GM21515 (cell line): ENCODE measurements around the gene PACRGL.
"Not testable (repeated sequence)": the region's sequence is repeated elsewhere in the genome, so short reads cannot be mapped to it uniquely, and the experiment has no call there.

Experiments
- ATAC-seq: cut with Tn5 transposase; IDR thresholded peaks from one replicate; pipeline ENCODE4 v1.9.1; 2021; ENCODE audit not compliant: unreplicated experiment

The PACRGL gene

GRCh38 chr4:20723019-20723418 is 22.8 kb downstream of the PACRGL start:
- no peak for ATAC-seq

DNA sequence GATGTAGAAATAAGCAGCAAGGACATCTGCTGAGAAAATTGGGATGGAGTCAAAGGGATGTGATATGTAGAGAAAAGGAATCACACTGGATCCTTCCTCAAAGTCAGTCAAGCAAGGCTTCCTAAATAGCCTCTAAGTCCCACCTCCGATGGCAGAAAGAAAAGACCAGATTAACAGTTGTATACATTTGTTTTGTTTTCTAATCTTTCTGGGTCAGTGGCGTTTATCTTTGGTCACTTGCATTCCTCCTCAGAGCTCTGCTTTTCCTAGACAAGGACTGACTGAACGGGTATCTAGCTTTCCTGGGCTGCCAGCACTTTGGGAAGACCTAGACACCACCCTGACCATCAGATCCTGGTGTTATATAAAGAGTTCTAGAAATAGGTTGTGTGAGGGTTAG is 23.2 kb downstream of the PACRGL start:
- ATAC-seq = no peak

- no peak for ATAC-seq
These were observed 24.7 kb downstream of the PACRGL start for GRCh38 chr4:20724915-20725314.

GRCh38 chr4:20735931-20736330 is 35.7 kb downstream of the PACRGL start:
- ATAC-seq = no peak

- ATAC-seq = not testable (repeated sequence)
These were observed 45.7 kb downstream of the PACRGL start for GRCh38 chr4:20746000-20746399.

DNA sequence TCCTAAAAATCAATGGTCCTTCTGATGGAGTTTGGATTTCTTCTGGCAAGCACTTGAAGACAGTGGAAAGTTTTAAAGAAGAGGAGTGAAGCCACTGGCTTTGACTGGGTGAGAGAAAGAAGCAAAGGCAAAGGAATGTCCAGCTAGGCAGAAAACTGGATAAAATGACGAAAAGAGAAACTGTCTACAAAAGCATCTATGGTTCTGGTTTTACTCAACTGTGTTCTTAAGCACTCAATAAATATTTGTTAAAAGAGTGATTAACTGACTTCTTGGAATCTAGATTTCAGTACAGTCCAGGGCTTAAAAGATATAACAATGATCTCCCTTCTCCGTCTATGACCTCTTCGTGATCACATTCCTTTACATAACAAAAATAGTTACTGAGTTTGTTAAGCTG is 52.4 kb downstream of the PACRGL start:
- no peak for ATAC-seq

DNA sequence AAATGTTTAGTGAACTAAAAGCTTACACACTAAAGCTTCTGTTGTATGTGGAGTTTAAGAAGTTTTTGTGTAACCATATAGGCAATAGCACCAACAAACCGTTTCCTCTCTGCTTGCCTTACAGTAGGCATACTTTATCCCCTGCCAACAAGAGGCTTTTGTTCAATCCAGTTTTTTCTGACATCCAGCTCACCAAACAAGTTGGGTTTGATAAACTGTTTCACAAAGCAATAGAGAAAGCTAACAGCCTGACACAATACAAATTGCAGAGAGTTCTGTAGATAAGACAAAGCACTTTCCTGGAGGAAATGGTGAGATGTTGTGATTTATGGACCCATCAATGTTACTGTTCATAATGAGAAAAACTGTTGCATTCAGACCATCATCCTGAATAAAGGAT is 53.8 kb downstream of the PACRGL start:
- no peak for ATAC-seq

DNA sequence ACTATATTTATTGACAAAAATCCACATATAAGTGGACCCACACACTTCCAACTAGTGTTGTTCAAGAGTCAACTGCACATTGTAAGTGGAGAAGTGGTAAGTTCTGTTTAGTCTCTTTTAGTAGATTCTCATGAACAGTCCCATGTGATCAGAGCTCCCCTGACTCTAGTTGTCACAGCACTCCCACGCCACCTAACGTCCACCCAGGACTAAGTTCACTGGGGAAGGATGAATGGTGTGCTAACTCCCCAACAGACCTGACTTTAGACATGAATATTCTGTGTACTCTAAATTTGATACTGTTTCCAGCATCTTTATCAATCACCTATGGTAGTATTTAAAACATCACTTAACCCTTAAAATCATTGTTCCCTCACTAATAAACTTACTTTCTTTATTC is 59.8 kb downstream of the PACRGL start:
- ATAC-seq = no peak

- no peak for ATAC-seq
These were observed 61.1 kb downstream of the PACRGL start for GRCh38 chr4:20761382-20761781.

GRCh38 chr4:20761826-20762225 is 61.6 kb downstream of the PACRGL start:
- ATAC-seq = no peak

GRCh38 chr4:20764366-20764992 is 64.2 kb downstream of the PACRGL start:
- no peak for ATAC-seq

- ATAC-seq = peak; percentile 92
These were observed 73.1 kb downstream of the PACRGL start for GRCh38 chr4:20773144-20773997.

- no peak for ATAC-seq
These were observed 78.6 kb downstream of the PACRGL start for GRCh38 chr4:20778896-20779295.

- ATAC-seq = not testable (repeated sequence)
These were observed 82.9 kb downstream of the PACRGL start for GRCh38 chr4:20783134-20783533.

DNA sequence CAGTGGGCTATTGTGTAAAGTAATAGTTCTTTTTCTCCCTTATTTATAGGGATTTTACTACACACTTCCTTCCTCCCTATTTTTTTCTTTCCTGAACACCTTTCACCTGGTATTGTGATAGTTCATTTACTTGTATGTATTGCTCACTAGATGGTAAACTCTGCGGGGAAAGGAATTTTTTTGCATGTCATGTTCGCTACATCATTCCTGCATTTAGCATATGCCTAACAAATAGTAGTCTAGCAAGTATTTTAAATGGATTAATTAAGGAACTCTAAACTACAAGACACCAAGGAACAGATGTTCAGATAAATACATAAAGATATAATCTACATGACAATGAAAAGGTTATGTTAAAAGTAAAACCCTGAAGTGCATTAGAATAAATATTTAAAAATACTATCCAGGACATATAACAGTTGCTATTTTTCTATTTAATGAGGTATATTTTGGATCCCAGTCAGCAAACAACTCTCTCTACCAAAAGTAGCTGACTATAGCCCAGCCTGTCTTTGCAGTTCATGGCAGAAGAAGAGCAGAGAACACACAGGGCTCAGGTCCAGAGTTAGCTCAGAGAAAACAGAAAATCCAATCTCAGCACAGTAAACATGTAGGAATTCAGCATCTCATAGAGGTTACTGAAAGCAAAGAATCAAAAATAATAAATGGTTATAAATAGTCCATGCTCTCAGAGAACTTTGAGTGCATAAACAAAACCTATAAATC is 87.8 kb downstream of the PACRGL start:
- ATAC-seq = no peak
